Cerebellar cortex (tissue), 1 donor: ENCODE measurements around the gene PYGM.
A peak's percentile ranks its signal among the peaks of the same experiment; 100 is the strongest.

Source experiments
- DNase-seq: peaks from one replicate; pipeline ENCODE4 v3.0.0-alpha.2; 2015; ENCODE audit warnings: low spot score

PYGM gene

DNA sequence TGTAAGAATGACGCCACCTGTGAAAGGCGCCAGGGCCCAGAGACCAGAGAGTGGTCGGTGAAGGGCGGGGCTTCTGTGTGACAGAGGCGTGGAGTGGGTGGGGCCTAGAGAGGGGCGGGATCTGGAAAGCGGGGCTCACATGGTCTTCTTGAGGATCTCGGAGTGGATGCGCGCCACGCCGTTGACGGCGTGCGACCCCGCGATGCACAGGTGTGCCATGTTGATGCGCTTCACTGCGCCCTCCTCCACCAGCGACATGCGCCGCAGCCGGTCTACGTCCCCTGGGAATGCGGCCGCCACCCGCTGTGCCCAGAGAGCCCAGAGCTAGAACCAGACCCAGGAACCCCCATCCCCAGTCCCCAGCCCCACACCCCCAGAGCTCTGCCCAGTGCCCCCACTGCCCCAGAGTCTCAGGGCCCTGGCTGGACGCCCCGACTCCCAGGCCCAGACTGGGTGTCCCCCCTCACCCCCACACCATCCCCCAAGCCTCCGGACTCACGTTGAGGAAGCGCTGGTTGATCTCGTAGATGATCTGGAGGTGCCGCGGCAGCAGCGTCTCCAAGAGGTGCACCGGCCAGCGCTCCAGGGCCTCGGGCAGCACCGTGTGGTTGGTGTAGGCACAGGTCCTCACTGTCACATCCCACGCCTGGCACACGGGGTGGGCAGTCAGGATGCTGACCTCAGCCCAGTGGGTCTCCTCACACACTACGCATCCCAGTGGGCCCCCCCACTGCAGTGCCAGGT is 6.2 kb downstream of the PYGM start:
- no peak for DNase-seq

DNA sequence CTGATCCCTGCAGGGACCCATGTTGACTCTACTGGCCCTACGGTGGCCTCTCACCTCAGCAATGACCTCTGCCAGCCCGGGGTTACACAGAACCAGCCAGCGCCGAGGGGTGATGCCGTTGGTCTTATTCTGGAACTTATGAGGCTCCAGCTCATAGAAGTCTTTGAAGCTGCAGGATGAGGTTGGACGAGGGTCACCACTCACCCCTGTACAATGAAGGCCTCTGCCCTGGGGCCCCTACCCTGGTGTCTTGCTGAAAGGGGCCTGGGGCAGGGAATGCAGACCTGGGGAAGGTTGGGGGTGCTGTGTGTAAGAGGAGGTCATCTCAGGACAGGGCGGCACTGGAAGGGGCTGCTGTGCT is 6.8 kb downstream of the PYGM start:
- no peak for DNase-seq

DNA sequence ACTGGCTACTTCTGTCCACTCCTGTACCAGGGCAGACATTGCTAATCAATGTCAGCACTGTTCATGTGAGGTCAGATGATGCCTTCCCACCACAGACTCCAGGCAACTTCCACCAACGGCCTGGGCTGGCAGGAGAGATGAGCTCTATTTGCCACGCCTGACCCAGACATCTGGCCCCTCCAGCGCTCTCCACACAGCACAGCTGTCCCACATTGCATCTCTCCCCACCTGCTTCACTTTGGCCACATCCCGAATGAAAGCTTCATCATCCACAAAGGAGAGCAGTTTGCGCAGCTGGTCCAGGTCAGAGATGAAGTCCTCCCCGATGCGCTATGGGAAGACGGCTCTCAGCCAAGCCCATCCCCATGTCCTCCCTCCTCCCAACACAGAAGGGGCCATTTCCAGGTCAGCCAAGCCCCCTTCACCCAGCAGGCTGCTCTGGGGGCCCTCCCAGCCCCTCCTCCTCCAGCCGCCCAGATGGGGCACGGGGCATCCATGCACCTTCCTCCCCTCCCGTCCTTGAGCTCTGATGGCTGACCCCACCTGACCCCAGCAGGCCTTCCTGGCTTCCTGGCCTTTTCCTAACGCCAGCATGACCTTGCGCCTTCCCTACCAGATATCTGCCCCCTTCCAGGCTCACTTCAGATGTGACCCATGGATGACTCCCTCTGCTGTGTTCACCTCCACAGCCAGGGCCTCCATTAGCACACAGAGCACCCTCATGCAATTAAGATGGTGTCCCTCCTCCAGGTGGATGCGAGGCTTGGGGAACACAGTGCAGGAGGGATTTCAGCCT is 7.4 kb downstream of the PYGM start:
- DNase-seq: no peak

DNA sequence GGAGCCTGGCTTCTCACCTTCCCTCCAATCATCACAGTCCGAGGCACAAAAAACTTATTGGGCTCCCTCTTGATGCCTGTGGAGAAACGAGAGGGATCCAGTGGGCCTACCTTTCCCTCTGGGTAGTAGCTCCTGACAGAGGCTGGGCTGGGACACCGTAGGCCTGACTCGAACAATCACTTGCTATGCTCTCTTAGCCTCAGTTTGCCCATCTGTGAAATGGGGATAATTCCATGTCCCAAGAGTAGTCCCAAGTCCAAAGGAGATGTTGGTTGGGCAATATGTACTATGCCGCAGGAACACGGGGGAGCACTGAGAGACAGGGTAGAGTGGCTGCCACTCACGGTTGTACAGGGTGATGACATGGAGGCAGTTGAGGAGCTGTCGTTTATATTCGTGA is 8.2 kb downstream of the PYGM start:
- DNase-seq: no peak

DNA sequence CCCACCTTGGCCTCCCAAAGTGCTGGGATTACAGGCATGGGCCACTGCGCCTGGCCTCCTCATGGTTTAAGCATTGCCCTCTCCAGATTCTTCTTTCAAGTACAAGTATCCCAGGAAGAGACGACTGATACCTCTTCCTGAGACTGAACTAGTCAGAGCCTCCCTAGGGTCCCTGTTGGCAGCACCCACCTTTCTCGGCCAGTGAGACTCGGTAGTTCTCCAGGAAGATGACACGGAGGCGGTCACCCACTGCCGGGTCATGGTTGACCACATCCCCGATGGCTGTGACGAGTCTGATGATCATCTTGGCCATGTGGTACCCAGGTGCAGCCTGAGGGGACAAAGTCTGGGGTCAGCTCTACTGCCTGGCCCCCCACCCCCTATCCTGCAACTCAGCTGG is 8.6 kb downstream of the PYGM start:
- DNase-seq: no peak

DNA sequence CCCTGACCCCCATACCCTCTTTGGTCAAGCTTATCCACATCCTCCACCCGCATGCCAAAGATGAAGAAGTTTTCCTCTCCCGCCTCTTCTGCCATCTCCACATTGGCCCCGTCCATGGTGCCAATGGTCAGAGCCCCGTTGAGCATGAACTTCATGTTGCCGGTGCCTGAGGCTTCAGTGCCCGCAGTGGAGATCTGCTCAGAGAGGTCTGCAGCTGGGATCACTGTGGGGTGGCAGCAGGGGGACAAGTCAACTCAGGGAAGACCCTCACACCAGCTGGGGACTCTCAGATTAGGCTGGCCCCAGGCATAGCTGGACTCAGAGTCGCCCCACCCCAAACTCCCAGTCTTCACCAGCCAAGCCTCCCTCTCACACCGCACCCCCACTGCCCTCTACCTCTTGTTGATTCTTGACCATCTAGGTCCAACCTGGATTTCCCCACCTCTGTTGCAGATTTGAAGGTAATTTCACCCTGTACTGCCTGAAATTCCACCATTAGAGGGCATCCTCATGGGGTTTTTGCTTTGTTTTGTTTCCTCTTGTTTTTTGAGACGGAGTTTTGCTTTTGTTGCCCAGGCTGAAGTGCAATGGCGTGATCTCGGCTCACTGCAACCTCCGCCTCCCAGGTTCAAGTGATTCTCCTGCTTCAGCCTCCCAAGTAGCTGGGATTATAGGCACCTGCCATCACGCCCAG is 9.3 kb downstream of the PYGM start:
- DNase-seq: no peak

DNA sequence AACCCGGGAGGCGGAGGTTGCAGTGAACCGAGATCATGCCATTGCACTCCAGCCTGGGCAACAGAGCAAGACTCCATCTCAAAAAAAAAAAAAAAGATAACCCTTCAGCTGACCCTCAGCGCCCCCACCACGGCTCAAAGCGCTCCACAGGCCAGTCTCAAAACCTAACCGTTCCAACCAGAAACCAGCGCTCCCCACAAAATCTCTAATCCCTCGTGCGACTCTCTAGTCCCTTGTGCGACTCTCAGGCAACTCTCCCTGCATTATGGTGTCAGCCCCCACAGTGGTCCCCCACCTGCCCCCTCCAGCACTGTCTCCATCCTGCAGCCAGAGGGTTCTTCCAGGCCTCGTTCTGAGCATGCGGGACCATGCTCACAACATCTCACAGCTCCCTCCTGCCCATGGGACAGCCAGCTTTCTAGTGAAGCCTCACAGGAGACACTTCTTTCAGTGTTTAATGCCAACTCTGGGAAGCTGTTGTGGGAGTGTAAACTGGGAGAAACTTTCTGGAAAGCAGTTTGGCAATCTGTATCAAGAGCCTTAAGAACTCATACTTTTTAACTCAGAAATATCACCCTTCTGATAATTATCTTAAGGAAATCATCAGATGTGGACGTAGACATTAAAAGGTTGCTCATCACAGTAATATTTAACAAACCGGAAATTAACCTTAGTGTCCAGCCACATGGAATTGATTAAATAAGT is 11.7 kb downstream of the PYGM start:
- DNase-seq: no peak

DNA sequence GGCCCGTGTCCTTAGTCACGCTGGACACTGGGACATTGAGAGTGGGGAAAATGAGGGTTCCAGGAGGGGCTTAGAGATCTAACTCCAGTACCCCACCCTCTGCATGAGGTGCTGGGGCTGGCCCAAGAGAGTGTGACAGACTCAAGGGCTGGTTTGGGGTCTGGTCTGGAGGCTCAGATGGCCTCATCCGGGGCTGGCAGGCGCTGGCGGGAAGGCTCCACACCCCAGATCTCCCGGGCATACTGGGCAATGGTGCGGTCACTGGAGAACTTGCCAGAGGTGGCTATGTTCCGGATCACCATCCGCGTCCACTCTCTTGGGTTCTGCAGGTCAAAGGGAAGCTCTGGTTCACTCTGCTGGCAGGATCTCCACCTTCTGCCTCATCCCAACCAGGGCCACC is 13.3 kb downstream of the PYGM start:
- no peak for DNase-seq

DNA sequence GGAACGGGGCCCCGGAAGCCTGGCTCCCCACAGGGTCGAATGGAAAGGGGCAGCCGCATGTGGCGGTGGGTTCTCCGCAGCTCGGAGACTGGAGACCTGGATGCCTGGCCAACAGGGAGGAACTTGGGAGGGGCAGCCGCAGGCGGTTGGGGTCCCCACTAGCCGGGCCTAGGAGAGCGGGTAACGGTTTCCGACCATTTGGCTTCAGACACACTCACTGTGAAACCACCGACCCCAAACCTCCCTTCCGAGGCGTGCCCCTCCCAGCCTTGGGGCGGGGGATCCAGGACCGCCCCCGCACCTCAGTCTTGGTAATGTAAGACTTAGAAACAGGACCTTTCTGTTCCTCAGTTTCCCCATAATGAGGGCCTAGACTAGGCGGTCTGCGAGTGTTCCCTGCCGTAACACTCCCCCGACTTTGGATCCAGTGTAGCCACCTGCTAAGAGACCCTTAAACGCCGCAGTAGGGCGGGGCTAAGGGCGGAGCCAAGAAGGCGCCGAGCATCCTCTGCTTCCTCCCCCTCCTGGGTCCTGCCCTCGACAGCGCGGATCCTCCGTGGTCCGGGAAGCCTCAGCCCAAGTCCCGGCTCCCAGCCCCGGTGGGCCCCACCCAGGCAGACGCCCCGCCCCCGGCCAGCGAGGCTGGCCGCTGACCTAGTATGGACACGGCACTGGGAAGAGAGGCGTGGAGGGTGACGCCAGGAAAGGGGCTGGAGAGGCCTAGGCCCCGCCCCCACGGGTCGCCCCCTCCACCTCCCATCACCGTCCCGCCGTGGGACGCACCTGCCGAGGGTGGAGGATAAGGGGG is 14.0 kb downstream of the PYGM start:
- DNase-seq: peak; percentile 64

DNA sequence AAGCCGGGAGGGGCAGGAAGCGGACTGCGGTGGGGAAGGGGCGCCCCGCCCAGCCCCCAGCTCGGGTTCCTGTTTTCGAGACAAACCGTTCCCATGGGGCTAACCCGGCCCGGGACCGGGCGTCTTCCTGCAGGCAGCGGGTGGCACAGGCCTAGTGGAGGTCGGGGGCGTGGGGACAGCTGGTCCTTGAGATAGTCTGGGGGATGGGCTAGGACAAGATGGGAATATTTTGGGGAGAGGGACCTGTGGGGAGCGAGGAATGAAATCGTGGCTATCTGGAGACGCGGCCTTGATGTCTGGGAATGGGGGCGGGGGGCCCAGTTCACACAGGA is 14.6 kb downstream of the PYGM start:
- DNase-seq: no peak

DNA sequence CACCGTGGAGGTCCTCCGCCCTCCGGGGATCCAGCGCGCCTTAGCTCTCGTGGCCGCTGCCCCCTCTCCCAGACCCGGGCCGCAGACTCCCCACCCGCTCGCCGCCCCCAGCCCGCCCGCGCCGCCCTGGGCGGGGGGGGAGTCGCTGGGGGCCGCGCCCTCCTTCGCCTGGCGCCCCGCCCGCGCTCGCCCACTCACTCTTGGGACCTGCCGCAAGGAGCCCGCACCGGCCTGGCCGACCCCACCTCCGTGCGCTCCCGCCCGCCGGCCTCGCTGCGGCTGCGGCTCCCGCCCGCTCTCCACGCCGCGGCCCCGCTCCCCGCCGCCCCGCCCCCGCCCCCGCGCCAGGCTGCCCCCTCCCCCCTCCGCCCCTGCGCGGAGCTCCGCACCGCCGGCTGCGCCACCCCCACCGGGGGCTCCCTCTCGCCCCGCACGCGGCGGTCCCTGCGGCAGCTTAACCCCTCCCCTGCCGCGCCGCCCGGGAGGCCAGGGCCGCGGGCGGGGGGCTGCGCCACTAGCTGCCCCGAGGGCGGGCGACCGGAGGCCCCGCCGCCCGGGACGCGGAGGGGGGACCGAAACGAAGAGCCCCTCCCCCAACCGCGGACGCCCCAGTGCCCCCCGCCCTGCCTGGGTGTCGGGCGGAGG is 15.1 kb downstream of the PYGM start:
- no peak for DNase-seq

DNA sequence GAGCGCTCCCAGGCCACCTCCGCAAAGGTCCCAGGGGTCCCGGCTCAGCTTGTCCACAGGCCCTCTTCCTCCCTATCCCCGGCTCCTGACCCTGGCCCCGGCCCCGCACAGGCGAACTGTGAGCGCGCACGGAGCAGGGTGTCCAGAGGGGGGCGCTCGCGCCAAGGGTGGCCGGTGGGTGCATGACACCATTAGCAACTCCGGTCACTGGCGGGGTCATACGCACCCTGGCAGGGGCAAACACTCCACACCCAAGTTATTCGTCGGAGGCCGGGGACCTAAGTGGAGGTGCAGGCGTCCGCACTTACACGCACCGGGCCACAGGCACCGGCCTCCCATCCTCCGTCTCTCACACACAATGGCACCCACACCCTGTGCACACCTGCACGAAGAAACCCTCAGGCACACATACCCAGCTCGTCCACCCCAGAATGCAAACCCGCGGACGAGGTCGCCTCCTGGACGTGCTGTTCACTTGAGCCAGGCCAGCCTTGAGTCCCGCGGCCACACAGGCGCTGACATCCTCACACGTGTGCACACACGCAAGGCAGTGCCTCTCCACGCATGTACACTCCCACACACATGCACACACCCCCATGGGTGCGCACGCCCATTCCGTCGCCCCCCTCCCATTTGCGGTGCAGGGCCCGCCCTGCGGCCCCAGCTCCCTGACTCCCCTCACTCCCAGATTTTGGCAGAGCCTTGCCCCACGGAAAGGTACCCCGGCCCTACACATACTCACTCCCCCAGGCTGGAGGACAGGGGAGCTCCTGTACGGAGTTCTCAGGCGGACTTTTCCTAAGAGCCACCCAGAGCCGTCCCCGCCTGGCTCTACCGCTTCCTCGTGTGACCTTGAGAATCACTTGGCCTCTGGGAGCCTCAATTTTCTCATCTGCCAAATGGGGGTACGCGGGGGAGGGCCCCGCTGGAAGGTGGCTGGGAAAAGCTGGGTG is 15.9 kb downstream of the PYGM start, which contains the start of gene RASGRP2:
Gene RASGRP2 (minus strand): TSS at position 552 of the 953 bp plus-strand sequence. CDS start 1,276 bp downstream, outside the sequence.
- DNase-seq: no peak

DNA sequence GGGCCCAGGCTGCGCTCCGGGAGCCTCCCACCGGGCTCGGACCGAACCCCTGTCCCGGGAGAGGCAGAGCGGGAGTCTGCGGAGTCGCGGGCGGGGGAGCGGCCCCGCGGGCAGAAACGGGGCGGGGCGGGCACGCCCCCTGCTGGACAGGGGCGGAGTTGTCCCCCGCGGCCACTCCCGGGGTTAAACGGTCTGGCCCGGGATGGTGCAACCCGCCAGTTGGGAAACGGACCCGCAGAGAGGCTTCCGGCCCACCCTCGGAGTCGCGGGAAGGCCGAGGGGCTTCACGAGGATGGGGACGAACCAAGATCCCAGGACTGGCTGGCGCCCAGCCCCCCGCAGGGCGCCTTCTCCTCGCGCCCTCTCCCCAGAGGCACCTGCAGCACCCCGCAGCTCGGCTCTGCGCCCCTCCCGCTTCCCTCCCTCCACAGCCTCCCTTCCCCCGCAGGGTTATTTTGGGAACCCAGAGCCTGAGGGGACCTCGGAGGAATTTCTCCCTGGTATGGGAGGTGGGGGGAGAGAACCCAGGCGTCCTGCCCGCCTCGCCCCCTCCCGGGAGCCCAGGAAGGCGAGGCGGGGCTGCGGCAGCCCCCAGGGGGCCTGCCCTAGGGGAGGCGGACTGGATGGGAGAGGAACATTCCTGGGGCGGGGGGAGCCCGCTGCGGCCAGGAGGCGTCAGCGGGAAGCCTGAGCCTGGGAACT is 16.7 kb downstream of the PYGM start:
- DNase-seq: no peak

DNA sequence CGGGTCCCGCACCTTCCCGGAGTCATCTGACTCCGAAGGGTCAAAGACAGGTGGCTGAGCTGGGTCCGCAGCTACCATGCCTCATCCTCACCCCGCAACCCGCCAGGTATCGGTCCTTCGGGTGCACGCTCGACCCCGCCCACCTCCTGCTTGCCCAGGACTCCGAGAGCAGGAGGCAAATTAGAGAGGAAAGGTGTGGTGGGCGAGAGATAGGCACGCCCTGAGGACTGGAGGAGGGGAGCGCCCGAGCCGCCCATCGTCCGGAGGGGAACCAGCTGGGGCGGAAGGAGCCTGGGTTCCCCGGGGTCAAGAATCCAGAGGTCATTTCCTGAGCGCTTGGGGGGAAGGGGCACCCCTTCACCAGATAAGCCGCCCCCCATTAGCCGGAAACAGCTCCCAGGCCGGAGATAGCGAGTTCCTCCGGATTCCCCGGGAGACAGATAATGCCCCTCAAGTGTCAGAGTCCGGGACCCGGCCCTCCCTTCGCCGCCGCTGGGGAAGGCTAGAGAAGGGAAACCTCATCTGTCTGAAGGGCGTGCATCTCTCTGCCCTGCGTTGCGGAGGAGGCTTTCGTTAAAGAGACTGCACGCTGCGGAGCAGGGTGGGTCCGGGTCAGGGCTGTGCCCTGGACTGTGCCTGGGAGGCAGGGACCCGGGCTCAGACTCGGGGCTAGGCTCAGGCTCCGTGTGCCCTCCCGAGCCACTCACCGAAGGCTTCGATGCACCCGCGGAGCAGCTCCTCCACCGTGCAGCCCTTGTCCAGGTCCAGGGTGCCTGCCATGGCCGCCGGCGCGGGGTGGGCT is 17.5 kb downstream of the PYGM start:
- DNase-seq: no peak

DNA sequence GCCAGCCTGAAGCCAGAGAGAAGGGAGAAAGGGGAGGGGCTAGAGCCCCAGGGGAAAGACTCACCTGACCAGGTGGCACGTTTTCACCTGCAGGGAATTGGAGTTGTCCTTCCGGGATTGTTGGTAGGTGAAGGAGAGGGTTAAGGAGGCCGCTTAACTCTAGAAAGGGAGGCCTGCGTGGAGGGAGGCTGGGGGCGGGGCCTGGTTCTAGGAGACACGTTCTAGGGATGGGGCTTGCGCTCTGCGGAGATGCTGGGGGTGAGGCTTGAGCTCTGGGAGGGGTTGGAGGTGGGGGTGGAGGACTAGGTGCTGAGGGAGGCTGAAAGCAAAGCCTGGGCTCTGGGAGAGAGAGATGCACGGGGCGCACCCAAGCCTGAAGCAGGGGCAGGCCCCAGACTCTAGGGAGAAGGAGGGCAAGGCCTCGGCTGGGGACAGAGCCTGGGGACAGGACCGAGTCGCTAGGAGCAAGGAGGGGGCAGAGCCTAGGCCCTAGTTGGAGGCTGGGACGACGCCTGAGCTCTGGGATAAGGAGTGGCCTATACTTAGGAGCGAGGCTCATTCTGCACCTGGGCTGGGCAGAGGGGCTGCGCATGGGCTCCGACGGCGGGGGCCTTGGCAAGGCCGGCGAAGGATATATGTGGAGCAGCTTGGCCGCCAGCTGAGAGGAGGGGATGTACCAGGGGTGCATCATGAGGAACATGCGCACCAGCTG is 18.2 kb downstream of the PYGM start:
- no peak for DNase-seq

DNA sequence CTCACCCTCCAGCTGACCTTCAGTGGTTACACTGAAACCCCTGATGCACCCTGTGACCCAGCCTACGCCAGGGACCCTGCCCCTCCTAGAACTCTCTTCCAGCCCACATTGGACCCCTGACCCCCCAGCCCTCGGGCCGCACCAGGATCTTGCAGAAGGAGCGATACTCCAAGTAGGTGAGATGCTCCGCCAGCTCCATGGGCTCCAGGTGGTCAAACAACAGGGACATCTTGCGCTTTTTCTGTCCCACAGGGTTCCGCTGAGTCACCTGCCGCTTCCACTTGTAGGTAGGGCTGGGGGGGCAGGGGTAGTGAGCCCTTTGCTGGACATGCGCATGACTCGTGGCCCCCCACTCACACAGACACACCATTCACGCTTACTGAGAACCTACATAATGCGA is 19.9 kb downstream of the PYGM start:
- DNase-seq: no peak

DNA sequence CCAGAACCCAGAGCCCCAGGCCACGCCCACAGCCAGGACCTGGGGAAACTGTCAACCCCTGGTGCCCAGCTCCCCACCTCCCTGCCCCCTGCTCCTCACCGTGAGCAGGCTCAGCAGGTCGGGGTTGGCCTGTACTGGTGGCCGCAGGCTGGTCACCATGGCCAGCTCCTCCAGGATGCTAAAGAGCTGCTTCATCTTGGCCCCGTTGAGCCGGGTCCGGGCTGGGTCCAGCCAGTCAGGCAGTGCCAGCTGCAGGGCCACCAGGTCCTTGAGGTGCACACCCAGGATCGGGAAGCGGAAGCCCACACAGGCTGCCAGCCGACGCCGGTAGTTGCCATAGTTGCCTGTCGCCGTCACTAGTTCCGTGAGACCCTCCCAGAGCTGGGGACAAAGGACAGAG is 23.1 kb downstream of the PYGM start:
- no peak for DNase-seq

DNA sequence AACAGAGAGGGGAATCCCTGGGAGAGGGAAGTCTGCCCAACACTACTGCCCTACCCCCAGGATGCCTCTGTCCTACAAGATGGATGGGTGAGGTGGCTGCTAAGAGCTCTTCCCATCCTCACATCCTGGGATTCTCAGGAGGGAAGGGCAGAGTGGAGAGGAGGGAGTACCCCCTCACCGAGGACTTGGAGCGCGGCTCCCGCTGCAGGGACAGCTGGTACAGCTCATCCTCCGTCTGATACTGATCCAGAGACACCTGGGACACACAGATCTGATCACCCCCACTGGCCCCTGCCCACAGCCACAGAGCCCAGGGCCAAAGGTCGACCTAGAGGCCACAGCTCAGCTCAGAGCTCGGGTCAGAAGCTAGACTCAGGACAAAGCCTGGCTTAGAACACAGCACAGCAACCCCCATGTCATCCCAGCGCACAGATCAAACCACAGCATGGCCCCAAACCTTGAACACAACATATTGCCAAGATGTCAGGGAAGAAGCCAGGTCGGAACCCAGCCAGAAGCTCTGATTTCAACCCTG is 24.0 kb downstream of the PYGM start:
- DNase-seq: no peak
